ENCODE results near the gene USP40. TPM values are rescaled to one million over a fixed set of nuclear protein-coding genes. Genes with fewer than 3 reads are reported as not detected.

USP40 gene
- total and polyA plus RNA-seq, 2 experiments from 2014 or later: 20.4 to 25.9 TPM

DNA sequence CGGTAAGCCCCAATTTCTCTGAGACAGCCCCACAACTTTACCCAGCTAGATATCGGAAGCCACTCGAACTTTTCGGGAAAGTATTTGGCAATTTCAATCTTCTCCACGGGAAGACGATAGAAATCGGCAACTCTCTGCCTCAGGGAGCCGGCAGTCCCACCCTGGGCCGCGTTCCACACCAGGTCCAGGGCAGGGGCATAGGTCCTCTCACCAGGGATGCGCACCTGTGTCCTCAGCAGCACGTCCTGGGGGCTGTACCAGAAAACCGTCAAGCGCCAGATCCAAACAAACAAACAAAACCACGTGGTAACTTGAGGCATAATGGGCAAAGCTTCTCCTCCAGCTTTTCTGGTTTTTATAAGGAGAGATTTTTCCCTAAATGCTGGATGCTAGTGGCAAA is 80.9 kb downstream of the USP40 start:
- DNase-seq (ENCODE audit: low spot score): no peak
- 98% methylated on average over 15 of the region's 15 CpGs for WGBS (ENCODE audit: low lambda C conversion rate, missing lambda C conversion rate)
- H3K4me1 ChIP-seq (ENCODE audit: insufficient read depth): peaks cover 5% of the 10 kb centered on the region
- H3K27me3 ChIP-seq: no peaks in the 10 kb centered on the region
- no peak overlapping the region for H3K27ac ChIP-seq
- H3K9me2 ChIP-seq (replicated peaks; ENCODE audit: insufficient read depth): no peaks in the 10 kb centered on the region
- H4K20me1 ChIP-seq (ENCODE audit: insufficient read depth, poor library complexity, severe bottlenecking): no peaks in the 10 kb centered on the region
- H2AFZ ChIP-seq: no peak overlapping the region
- no peak overlapping the region for H3K4me2 ChIP-seq
- H3K4me3 ChIP-seq: no peak overlapping the region
- no peaks in the 10 kb centered on the region for H3K79me2 ChIP-seq
- H3K36me3 ChIP-seq (replicated peaks; ENCODE audit: insufficient read depth, low read depth): no peaks in the 10 kb centered on the region
- no peaks in the 10 kb centered on the region for H3K9me3 ChIP-seq (ENCODE audit: low read depth)
- TF ChIP-seq EZH2phosphoT487 (IDR thresholded peaks at IDR 0.05; ENCODE audit: low read depth, severe bottlenecking, unreplicated experiment) (no peak), EZH2 (IDR thresholded peaks at IDR 0.05; ENCODE audit: borderline replicate concordance) (no peak)
- TF ChIP-seq, protein P1, sequence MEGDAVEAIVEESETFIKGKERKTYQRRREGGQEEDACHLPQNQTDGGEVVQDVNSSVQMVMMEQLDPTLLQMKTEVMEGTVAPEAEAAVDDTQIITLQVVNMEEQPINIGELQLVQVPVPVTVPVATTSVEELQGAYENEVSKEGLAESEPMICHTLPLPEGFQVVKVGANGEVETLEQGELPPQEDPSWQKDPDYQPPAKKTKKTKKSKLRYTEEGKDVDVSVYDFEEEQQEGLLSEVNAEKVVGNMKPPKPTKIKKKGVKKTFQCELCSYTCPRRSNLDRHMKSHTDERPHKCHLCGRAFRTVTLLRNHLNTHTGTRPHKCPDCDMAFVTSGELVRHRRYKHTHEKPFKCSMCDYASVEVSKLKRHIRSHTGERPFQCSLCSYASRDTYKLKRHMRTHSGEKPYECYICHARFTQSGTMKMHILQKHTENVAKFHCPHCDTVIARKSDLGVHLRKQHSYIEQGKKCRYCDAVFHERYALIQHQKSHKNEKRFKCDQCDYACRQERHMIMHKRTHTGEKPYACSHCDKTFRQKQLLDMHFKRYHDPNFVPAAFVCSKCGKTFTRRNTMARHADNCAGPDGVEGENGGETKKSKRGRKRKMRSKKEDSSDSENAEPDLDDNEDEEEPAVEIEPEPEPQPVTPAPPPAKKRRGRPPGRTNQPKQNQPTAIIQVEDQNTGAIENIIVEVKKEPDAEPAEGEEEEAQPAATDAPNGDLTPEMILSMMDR (IDR thresholded peaks at IDR 0.05; ENCODE audit: poor library complexity): no peak

DNA sequence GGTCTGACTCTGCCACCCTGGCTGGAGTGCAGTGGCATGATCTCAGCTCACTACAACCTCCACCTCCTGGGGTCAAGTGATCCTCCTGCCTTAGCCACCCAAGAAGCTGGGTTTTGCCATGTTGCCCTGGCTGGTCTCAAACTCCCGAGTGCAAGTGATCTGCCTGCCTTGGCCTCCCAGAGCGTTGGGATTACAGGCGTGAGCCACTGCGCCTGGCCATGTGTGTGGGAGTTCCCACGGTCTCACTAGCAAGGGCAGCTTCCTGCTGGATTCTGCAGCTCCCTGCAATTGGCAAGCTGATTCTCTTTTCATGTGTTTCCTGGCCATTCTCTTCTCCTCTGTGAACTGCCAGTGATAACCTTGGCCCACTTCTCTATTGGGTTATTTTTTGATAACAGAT is 84.0 kb downstream of the USP40 start:
- no peaks in the 10 kb centered on the region for H3K9me3 ChIP-seq (ENCODE audit: low read depth)
- no peak overlapping the region for H3K4me2 ChIP-seq
- WGBS (ENCODE audit: low lambda C conversion rate, missing lambda C conversion rate): 89% methylated on average over 5 of the region's 5 CpGs
- H2AFZ ChIP-seq: no peak overlapping the region
- TF ChIP-seq, protein P1 (IDR thresholded peaks at IDR 0.05; ENCODE audit: poor library complexity): no peak
- TF ChIP-seq EZH2 (IDR thresholded peaks at IDR 0.05; ENCODE audit: borderline replicate concordance) (no peak), EZH2phosphoT487 (IDR thresholded peaks at IDR 0.05; ENCODE audit: low read depth, severe bottlenecking, unreplicated experiment) (no peak)
- H3K4me1 ChIP-seq (ENCODE audit: insufficient read depth): peaks cover 5% of the 10 kb centered on the region
- H3K27me3 ChIP-seq: no peaks in the 10 kb centered on the region
- no peaks in the 10 kb centered on the region for H4K20me1 ChIP-seq (ENCODE audit: insufficient read depth, poor library complexity, severe bottlenecking)
- DNase-seq (ENCODE audit: low spot score): no peak
- H3K27ac ChIP-seq: no peak overlapping the region
- no peak overlapping the region for H3K4me3 ChIP-seq
- H3K9me2 ChIP-seq (replicated peaks; ENCODE audit: insufficient read depth): no peaks in the 10 kb centered on the region
- H3K79me2 ChIP-seq: no peaks in the 10 kb centered on the region
- no peaks in the 10 kb centered on the region for H3K36me3 ChIP-seq (replicated peaks; ENCODE audit: insufficient read depth, low read depth)

DNA sequence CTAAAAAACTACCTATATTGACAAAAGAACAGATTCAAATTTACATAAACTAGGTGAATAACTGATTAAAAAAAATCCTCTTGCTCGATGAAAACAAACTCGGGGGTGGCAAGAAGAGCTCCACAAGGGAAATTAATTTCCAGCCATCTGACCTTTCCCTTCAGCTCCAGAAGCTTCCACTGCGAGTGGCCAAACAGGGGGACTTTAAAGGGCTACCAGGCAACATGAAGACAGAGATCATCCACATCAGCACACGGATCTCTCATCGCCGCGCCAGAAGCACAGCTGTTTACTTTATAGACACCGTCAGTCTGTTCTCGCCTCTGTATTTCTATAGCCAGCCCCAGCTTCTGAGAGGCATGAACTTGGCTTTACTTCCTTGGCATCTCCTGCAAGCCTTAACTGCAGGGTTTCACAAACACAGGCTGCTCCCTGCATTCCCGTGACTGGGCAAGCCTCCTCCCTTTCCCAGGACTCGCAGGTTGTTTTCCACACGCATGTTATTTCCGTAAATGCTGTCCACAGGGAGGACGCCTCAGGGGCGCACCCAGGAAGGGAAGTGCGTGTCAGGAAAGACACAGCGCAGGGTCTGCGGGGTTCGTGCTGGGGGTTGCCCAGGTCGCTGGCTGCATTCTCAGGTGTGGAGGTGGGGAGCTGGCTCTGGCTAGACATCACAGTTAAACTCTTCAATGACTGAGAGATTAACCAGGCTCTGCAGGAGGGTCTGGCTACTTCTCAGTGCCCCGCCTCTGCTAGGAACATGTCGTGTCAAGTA is 85.0 kb downstream of the USP40 start:
- WGBS (ENCODE audit: low lambda C conversion rate, missing lambda C conversion rate): 78% methylated on average over 22 of the region's 22 CpGs
- Histone ChIP-seq H3K9me2 (replicated peaks; ENCODE audit: insufficient read depth) (no peaks in the 10 kb centered on the region), H3K27me3 (no peaks in the 10 kb centered on the region), H3K4me3 (no peak overlapping the region), H3K4me2 (no peak overlapping the region), H4K20me1 (ENCODE audit: insufficient read depth, poor library complexity, severe bottlenecking) (no peaks in the 10 kb centered on the region), H3K4me1 (ENCODE audit: insufficient read depth) (peaks cover 1% of the 10 kb centered on the region), H2AFZ (no peak overlapping the region), H3K36me3 (replicated peaks; ENCODE audit: insufficient read depth, low read depth) (no peaks in the 10 kb centered on the region), H3K9me3 (ENCODE audit: low read depth) (no peaks in the 10 kb centered on the region), H3K79me2 (no peaks in the 10 kb centered on the region), H3K27ac (no peak overlapping the region)
- DNase-seq (ENCODE audit: low spot score): no peak
- no peak for TF ChIP-seq EZH2 (IDR thresholded peaks at IDR 0.05; ENCODE audit: borderline replicate concordance)

DNA sequence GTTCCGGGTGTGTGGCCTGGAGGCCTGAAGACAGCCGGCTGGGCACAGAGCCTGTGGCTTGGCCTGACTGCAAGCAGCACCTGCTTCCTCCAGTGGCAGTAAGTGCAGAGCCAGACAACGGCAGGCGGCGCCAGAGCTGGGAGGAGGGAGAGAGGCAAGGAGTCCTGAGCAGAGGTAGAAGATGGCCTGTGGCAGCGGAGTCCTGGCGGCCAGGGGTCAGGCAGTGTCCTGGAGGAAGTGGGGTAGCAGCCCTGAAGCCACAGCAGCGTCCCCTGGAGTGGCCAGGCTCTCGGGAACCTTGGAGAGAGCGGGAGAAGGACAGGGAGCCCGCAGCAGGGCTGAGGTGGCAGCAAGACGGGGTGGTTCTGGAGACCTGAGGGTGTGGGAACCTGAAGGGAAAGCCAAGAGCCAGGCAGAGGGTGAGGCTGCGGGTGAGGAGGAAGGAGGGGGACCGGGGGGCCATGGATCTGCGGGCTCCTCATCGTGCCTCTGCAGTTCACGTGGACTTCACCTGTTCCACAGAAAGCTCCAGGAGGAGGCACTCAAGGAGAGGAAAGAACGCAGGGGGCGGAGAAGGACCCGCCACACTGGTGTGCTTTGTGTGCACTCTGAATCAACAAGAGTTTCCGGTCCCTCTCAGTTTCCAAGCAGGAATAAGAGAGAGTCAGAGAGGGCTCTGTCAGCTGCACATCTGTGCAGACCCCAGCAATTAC is 85.9 kb downstream of the USP40 start:
- Histone ChIP-seq H3K4me1 (ENCODE audit: insufficient read depth) (no peaks in the 10 kb centered on the region), H3K4me2 (no peak overlapping the region), H3K36me3 (replicated peaks; ENCODE audit: insufficient read depth, low read depth) (no peaks in the 10 kb centered on the region), H3K9me2 (replicated peaks; ENCODE audit: insufficient read depth) (no peaks in the 10 kb centered on the region), H2AFZ (no peak overlapping the region), H3K27me3 (no peaks in the 10 kb centered on the region), H3K9me3 (ENCODE audit: low read depth) (no peaks in the 10 kb centered on the region), H3K4me3 (no peak overlapping the region), H3K27ac (no peak overlapping the region), H4K20me1 (ENCODE audit: insufficient read depth, poor library complexity, severe bottlenecking) (no peaks in the 10 kb centered on the region), H3K79me2 (no peaks in the 10 kb centered on the region)
- WGBS (ENCODE audit: low lambda C conversion rate, missing lambda C conversion rate): 90% methylated on average over 19 of the region's 21 CpGs
- DNase-seq (ENCODE audit: low spot score): no peak
- TF ChIP-seq, protein P1 (IDR thresholded peaks at IDR 0.05; ENCODE audit: poor library complexity): no peak
- no peak for TF ChIP-seq EZH2 (IDR thresholded peaks at IDR 0.05; ENCODE audit: borderline replicate concordance)
- no peak for TF ChIP-seq EZH2phosphoT487 (IDR thresholded peaks at IDR 0.05; ENCODE audit: low read depth, severe bottlenecking, unreplicated experiment)
